ENCODE data around the gene PRR7.

Gene PRR7

GRCh38 chr5:177438468-177438867 is 8.1 kb upstream of the PRR7 start:
- no peak for DNase-seq

- no peak for DNase-seq
Observed at GRCh38 chr5:177439518-177440053, 7.0 kb upstream of the PRR7 start.

GRCh38 chr5:177440211-177440989 is 6.2 kb upstream of the PRR7 start:
- no peak for DNase-seq

GRCh38 chr5:177440990-177441780 is 5.4 kb upstream of the PRR7 start:
- DNase-seq = no peak

- no peak for DNase-seq
Observed at GRCh38 chr5:177442066-177442826, 4.4 kb upstream of the PRR7 start.

GRCh38 chr5:177443144-177443983 is 3.2 kb upstream of the PRR7 start:
- DNase-seq = no peak

- no peak for DNase-seq
Observed at GRCh38 chr5:177444106-177445051, 2.2 kb upstream of the PRR7 start.

- no peak for DNase-seq
Observed at GRCh38 chr5:177445052-177445916, 1.3 kb upstream of the PRR7 start.

GRCh38 chr5:177445917-177446199 is 756 bp upstream of the PRR7 start:
- DNase-seq = no peak

GRCh38 chr5:177447066-177447610 is 524 bp downstream of the PRR7 start:
- peak; percentile 91 for DNase-seq

GRCh38 chr5:177447611-177448243 is 1.1 kb downstream of the PRR7 start:
- peak; percentile 17 for DNase-seq

GRCh38 chr5:177448244-177448950 is 1.8 kb downstream of the PRR7 start:
- no peak for DNase-seq

- no peak for DNase-seq
Observed at GRCh38 chr5:177449140-177450061, 2.8 kb downstream of the PRR7 start.

- no peak for DNase-seq
Observed at GRCh38 chr5:177450667-177451424, 4.2 kb downstream of the PRR7 start.

- peak; percentile 55 for DNase-seq
Observed at GRCh38 chr5:177452688-177453638, 6.3 kb downstream of the PRR7 start.

Data from COR-L47 (cell line).